ENCODE measurements around the gene OTOF.

Gene OTOF

DNA sequence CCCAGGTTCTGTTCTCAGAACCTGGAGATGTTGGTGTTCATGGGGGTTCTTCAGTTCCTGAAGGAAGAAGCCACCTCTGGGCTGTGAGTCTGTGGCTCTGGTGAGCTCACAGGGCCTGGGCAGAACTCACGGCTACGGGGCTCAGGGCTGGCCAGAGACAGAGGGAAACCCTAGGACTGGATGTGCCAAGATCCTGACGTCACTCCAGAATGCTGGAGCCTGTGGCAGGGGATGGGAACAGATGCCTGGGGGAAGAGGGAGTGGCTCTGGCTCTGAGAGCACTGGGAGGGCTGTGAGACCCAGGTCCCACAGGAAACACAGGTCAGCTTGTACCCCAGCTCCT lies at the start of gene OTOF:
OTOF (minus strand) TSS at position 214 of the 343 bp plus-strand sequence.
- DNase-seq = no peak

DNA sequence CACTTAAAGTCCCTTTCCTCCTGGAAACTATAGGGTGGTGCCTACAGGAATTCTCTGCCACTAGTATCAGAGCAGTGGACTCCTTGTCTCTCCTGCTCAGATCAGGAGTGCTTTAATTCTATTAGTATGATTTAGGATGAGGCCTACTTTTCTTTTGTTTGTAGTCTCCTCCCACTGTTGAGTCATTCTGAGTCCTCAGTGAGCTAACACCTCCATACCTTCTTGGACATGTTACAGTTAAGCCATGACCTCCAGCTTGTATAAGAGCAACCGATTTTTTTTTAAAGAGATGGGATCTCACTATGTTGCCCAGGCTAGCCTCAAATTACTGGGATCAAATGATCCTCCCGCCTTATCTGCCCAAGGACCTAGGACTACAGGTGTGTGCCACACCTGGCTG lies 48.7 kb upstream of the OTOF start:
- no peak for DNase-seq

DNA sequence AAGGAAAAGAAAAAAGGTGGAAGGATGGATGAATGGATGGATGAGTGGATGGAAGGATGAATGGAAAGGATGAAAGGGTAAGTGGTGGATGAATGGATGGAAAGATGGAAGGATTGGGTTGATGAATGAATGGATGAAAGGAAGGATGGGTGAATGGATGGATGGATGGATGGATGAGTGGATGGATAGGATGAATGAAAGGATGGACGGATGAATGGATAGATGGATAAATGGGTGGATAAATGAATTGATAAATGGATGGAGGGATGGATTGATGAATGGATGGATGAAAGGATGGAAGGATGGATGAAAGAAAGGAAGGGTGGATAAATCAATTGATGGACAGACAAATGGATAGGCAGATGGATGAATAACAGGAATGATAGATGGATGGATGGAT lies 48.2 kb upstream of the OTOF start:
- DNase-seq = no peak

DNA sequence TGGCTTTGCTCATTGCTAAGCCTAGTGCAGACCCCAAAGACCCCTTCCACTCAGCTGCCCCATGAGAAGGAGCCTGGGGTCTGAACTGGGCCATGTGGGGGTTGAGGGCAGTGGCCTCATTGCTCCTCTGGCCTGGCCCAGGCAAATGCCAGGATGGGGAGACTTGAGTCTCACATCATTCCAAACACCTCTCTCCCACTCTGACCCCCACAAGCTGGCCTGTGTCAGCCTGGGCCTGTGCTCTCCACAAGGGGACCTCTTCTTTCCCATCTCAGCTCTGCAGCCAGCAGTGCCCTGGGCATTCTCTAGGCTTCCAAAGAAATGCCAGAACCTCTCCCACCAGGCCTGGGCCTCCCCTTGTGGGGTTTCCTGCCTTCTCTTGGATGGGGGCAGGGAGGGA lies 45.8 kb upstream of the OTOF start:
- DNase-seq = no peak

DNA sequence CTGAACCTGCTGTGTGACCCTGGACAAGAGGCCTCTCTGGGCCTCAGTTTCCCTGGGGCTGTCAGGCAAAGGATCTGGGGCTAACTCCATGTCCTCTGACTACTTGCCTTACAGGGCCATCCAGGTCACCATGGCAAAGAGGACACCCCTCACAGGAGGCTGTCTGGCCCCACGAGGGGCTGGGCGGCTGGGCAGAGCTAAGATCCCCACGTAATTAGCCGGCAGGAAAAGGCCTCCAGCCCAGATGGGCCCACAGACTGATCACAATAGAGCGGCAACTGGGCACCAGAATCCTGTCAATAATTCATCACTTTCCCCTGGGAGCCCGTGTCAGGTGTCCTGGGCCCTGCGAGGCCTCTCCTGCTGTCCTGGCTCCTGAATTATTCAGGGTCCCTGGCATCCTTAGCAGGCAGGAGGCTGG lies 44.8 kb upstream of the OTOF start:
- DNase-seq = no peak

DNA sequence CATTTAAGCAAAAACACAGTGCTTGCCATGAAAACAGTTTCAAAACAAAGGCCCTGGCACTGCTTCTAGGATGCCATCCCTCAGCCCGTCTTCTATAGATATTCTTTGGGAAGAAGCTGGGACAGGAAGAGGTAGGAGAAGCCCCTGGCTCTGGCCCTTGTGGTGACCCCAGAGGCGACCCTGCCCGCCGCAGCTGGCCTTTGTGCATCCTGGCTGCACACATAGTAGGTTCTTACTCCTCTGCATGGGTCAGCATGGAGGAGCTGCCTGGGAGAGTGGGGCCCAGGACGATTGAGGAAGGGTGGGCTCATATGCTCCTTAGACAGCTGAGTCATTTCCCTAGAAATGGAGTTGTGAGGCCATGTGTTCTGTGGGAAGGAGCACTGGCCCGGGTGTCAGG lies 44.4 kb upstream of the OTOF start:
- DNase-seq = no peak

DNA sequence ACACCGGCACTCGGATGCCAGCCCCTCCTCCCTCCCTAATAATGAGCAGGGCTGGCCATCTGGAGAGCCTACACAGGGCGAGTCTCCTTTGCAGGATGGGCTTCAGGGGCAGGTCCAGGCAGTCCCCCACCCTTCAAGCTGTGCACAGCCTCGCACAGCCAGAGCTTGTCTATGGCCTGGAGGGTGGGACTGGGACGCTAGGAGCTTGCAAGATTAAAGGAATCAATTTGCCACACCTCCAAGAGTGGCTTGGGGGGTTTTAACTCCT lies 43.9 kb upstream of the OTOF start:
- DNase-seq = no peak

DNA sequence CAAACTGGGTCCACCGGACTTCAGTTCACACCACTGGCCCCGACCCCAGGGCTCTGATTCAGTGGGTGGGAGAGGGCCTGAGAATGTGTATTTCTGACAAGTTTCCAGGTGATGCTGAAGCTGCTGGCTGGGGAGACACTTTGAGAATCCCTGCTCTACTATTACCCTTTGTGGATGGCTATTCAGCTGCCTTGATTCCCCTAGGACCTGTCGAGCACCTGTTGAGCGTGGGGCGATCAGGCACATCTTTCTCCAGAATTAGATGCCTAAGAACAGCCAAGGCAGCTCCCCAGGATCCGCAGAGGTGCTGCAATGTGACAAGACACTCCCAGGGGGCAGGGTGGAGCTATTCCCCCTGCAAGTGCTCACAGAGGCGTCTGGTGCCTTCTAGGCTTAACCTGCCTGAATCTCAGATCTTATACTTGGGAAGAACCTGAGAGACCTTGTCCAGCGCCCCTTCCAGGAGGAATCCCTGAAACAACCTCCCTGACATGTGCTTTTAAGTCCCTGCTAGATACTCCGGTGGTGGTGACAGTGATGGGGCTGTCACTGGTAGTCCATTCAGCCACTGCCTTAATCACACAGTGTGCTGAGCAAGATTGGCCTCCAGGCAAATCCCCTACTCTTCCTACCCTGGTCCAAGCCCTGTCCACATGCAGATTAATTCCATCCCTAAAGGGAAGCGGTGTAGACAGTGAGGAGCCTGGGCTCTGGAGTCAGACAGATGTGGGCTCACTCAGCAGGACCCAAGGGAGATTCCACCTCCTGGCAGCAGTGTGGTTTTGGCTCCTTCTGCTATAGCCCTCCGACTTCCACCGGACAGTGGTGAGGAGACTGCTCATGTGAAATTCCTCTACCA lies 43.4 kb upstream of the OTOF start:
- DNase-seq = peak; percentile 17

DNA sequence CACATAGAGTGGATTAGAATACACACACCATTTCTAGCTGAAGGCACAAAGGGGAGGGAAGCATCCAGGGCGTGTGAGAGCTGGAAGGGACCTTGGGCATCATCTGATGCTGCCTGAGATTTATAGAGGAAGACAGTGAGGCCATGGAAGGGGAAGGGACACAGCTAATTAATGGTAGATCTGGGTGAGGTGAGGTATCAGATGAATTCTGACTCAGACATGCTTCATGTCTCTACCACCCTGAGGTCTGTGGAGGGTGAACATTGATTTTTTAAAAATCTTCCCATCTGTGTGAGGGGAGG lies 42.2 kb upstream of the OTOF start:
- DNase-seq = no peak

DNA sequence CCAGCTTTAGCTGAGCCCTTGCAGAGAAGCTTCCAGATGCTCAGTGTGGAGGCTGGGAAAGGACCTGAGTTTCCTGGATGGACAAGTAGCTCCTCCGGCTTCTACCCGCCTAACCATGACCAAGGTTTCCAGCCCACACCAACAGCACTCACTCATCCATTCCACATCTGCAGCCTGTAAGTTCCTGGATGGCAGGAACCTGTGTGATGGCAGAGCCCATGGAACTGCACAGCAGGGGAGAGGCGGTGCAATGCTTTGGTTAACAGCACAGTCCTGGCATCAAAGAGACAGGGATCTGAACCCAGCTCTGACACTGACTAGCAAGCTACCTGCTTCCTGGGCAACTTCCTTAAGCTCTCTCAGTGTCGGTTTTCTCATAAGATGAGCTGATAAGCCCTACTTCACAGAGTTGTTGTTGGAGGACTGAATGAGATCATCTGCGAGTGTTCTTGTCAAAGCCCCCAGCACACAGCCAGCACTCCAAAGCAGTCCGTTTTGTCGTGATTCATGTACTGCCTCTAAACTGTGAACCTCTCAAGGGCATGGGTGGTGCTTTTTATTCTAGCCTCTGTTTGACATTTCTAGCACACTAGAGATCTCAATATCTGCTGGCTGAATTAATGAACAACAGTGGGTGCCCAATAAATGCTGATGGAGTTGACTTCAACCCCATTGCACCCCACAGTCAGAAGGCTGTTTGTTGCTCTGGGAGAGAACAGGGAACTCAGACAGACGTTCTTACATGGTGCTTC lies 41.6 kb upstream of the OTOF start:
- DNase-seq = no peak

DNA sequence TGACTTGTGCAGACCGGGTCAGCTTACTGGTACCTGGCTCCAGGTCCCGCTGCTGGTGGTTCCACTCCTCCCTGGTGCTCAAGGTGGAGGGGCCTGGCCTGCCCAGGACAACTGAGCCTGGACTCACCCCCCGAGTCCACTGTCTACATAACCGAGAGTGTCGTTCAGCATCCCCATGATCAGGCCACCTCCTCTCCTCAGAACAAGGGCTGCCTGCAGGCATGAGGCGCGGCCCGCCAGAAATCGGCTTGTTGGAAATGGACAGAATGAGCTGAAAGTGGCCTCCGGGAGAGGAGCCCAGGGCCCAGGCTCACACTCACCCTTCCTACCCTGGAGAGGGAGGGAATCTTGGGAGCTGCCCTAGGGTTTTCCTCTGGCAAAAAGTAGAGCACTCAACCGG lies 38.9 kb upstream of the OTOF start:
- no peak for DNase-seq

DNA sequence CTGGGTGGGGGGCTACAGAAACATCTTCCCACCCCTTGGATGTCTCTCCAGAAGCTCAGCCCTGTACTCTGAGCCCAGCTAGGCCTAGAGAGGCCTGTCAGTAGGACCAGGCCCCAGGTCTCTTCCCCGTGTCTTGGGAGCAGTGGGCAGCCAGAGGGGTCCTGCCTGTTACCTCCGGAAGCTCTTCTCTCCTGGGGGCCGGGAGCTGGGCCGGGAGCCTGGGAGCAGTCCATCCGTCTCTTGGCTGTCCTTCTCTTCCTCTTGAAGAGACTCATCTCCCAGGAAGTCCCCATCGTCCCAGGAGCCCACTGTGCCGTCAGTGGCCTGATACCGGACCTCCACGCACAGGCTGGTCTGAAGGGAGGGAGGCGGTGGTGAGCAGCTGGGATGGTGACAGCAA lies 38.3 kb upstream of the OTOF start:
- no peak for DNase-seq

DNA sequence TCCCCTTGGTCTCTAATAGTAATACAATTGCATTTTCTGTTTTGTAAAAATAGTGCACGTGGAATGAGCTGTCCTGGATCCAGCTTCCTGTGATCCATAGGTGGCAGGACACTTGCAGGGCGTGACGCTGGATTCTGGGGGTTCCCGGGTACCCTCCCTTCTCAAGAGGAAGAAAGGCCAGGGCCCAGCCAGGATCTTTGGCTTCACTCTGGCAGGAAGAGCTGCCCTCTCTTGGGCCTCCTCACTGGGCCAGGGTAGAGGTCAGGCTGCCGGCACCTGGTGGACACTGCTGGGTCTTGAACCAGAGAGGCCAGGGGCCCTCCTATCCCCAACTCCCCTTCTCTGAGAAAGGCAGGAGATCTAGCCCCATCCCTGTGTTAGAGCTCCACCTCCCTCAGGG lies 37.8 kb upstream of the OTOF start:
- DNase-seq = no peak

DNA sequence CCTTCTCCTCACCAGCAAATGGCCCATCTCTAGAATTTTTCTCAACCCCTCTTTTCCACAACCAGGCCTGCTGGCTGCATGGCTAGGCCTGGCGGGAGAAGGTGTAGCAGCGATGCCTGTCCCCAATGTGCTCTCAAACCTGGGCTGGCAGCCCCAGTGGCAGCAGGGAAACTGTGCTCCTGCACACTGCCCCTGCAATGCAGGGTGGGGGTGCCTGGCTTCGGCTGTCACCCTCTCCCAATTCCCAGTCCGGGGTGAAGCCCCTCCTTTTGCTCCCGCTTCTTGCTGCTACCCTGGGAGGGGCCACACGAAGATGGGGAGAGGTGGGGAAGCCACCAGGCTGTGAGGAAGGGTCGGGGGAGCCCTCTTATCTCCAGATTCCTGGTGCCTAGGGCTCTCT lies 36.1 kb upstream of the OTOF start:
- DNase-seq = no peak

DNA sequence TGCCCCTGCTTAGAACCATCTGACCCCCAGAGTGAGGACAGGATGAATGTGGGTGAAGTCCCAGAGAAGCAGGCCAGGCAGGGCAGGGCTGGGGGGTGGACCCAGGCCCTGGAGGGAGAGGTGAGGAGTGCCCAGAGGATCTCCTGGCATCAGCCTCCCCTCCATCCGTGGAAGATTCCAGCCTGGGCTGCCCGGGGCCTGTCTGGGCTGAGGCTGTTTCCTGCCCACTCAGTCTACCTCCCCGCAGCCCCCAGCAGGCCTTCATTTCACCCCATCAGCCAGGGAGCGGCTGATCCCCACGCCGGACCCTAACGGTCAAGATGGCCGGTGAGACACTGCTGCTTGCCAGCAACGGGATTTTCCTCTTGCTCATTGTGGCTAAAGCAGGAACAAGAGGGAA lies 35.3 kb upstream of the OTOF start:
- no peak for DNase-seq

DNA sequence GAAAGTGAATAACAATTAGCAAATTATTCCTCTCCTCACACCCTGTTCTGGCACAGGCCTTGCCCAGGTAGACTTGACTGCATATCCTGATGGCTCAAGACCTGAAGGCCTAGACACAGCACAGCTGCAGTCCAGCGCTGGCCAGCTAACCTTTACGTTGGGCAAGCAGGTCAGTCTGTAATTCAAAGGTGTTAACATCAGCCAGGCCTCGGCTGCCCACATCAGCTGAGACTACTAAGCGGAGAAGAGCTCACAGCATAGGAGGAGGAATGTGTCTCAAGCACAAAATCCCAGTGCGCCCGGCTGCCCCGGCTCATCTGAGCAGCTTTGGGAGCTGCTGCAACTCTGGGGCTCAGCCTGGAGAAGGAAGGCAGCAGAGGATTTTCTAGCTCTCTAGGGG lies 33.5 kb upstream of the OTOF start:
- no peak for DNase-seq

DNA sequence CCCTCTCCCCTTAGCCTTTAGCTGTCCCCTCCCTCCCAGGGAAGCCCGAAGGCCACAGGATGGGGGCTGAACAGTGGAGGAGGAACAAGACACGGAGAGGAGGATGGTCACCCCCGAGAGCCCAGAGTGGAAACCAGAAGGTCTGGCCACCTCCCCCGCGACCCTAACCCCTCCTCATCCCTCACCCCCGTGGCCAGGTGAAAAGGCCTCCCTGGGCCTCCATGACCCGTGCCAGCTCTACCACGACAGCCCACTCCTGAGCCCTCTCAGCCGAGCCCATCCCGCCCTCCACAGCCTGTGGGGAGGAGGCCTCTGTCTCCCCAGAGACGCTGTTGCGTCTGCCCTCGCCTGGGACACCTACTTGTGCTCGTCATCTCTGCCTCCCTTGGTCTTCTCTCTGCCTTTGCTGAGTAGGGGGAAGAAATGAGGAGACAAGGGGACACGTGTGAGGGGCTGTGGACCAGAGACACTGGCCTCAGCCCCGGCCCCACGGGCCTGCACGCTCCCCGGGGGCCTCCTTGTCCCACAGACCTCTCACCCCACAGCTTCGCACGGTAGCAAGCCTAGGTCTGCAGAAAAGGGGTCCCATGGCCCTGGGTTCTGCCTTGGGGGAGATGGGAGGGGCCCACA lies 32.5 kb upstream of the OTOF start:
- no peak for DNase-seq

DNA sequence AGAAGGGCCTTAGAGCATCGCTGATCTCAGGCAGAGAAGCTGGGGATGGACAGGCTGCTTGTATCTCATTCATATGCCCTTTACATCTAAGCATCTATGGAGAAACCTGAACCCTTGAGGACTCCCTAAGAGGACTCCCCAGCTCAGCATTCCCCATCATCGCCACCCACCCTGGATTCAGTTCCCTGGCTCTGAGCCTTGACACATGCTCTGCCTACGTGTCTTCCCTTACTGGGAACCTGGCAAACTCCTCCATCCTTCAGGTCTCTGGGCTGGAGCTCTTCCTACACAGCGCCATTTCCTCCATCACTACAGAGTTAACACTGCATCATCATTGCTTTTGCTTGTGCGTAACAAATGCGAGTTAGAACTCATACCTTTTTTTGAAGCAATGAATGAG lies 31.2 kb upstream of the OTOF start:
- no peak for DNase-seq

DNA sequence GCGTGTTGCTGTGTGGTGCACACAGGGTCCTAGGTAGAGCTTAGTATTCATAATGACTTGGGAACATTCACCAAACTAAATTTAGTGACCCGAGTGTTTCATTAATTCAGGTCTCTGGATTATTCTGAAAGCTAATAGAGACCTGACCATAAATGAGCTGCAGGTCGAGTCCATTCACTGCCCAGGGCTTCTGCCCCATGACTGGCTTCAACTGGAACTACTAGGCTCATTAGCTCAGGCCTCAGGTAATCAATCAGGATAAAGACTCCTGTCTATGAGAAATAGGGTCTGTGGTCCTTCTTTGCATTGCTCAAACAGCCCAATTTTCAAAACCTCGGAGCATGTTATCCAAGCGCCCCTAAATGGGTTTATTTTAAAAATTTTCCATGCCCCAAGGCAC lies 30.0 kb upstream of the OTOF start:
- DNase-seq = no peak

DNA sequence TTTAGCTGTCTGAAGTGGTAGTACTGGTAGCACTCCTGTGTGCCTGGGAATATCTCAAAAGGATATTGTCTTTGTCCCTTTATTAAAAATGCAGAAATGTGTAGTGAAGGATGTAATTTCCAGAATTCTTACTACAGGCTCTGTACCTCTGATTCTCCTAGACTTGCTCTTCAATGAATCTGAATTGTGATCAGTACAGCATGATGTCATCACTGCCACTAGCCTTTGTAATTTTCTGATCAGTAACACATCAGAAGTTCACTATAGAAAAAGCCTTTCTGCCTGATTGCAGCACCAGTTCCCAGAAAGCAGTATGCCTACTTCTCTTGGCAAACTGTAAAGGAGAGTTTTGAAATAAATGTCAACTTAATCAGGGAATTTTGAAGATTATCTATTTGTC lies 29.2 kb upstream of the OTOF start:
- no peak for DNase-seq

DNA sequence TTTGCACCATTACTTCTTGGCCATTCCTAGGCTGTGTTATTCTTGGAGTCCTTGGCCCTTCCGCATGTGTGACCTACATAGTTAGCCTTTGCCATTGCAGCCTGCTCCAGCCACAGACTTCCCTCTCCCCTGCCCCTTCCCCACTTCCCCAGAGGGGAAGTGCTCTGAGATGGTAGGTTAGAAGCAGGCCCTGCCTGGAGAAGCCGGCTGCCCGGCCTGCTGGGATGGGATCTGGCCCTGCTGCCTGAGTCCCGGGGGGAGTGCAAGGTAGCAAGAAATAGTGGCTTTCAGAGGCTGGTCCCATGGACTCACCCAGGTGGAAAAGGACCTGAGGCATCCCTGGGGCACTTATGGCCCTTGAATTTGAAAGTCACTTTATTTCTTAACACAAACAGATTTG lies 28.4 kb upstream of the OTOF start:
- DNase-seq = no peak

DNA sequence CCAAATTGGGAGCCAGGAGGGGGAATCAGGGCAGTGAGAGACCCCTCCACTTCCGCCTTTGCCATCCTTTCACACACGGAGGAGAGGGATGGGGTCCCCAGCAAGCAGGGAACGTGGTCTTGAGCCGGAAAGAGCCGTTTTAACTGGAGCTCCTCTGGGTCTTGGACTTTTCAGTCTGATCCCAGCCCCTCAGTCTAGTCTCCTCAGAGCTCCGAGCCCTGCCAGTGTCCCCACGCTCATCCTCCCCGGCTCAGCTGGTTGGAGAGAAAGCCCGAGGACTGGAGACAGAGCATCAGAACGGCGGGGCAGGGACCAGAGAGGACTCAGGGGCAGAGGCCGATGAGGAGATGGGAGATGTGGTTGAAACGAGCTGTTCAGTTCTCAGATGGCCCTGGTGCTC lies 26.1 kb upstream of the OTOF start:
- no peak for DNase-seq

DNA sequence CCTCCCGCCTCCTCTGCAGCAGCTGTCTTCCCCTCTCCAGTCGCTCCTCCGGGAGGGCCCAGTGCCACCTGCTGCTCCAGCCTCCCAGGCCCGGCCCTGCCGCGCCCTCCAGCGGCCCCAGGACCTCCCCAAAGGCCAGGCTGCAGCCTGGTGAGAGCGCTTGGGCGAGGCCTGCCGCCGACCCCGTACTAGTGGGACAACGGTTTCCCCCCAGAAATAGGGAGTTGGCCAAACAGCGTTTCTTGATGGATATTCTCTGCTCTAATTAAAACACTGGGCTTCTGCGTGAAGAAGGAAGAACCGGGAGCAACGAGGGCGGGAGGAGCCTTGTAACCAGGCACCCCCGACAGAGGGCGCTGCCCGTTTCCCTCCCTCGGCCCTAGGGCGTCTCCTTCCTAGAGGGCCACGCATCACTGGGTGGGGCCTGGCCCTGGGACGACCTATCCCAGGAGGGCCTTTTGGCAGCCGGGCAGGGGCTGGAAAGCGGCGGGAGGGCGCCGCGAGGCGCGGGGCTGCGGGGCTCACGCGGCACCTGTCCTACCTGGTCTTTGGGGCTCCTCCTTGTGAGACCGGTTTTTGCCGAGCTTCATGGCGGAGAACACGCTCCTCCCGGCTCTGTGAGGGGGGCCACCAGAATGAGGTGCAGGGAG lies 25.4 kb upstream of the OTOF start:
- DNase-seq = peak; percentile 85

DNA sequence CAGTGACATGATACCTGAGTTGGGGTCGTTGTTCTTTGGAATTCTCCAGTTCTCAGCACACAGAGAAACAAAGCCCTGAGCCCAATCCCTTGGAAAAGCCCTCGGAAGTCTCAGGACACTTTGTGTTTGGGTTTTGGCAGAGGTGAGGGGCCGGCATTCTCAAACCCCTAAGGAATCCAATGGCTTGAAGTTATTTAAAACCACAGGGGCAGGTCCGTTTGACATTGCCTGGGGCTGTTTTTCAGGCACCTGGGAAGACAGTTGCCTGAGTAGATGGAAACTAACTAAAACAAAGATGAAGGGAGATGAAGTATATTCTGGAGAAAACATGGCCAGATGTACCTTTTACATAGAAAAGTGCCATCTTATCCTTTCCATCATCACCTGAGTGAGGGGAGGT lies 22.5 kb upstream of the OTOF start:
- no peak for DNase-seq
